ENCODE results near the gene TSPO2.

GRCh38 chr6:41088451-41088850 is 46.2 kb downstream of the TSPO2 start:
- TF ChIP-seq CTCF (IDR thresholded peaks at IDR 0.05 in 4 of 5, conservative IDR thresholded peaks at IDR 0.05 in 1 of 5): no peak
- no peak for TF ChIP-seq POLR2A (IDR thresholded peaks at IDR 0.05)

Data from gastrocnemius medialis (tissue), 4 donors.